Epithelial cell of proximal tubule (primary cell): ENCODE data around the gene SORCS2. TPM values are rescaled to one million over a fixed set of nuclear protein-coding genes. Genes with fewer than 3 reads are reported as not detected.
A peak's percentile ranks its signal among the peaks of the same experiment; 100 is the strongest.
"Not testable (repeated sequence)": the region's sequence is repeated elsewhere in the genome, so short reads cannot be mapped to it uniquely, and the experiment has no call there.

Source experiments
- DNase-seq: peaks from one replicate; pipeline ENCODE4 v3.0.0-alpha.2; 2011; ENCODE audit warnings: low read depth
- H3K4me3 ChIP-seq: 2 replicates; pipeline ENCODE4 v1.5.1; 2011; ENCODE audit warnings: low read depth, mild to moderate bottlenecking, low read length
- total RNA-seq: library from RNA; depleted of rRNA; stranded (reverse); fragments of >200 nt; gene quantifications from 2 replicates; pipeline ENCODE4 v1.2.3, GENCODE V29; 2015
- TF ChIP-seq, protein P1 (sequence below): conservative IDR thresholded peaks from 2 replicates; pipeline ENCODE4 v1.5.1; 2012; ENCODE audit warnings: low read depth, mild to moderate bottlenecking, low read length

Gene SORCS2
- total RNA-seq, 1 donor from 2014 or later = 0.29 TPM

DNA sequence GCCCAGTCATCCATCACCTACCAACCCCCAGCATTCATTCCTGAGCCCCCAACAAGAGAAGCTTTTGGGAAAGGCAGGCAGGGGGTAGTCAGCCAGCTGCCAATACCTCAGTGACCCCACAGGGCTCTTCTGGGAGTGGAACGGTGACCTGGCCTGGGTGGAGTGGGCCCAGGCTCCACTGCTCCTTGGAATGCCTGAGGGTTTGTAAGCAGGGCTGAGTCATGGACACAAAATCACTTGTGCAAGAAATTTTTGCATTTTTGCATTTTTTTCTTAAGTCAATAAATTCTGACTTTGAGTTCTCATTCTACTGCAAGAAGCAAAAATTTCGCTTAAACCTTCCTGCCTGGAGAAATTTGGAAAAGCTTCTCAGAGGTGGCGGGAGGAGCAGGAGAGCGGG is 18.5 kb downstream of the SORCS2 start:
- H3K4me3 ChIP-seq = no peak overlapping the region
- DNase-seq = peak; percentile 80
- TF ChIP-seq, protein P1, sequence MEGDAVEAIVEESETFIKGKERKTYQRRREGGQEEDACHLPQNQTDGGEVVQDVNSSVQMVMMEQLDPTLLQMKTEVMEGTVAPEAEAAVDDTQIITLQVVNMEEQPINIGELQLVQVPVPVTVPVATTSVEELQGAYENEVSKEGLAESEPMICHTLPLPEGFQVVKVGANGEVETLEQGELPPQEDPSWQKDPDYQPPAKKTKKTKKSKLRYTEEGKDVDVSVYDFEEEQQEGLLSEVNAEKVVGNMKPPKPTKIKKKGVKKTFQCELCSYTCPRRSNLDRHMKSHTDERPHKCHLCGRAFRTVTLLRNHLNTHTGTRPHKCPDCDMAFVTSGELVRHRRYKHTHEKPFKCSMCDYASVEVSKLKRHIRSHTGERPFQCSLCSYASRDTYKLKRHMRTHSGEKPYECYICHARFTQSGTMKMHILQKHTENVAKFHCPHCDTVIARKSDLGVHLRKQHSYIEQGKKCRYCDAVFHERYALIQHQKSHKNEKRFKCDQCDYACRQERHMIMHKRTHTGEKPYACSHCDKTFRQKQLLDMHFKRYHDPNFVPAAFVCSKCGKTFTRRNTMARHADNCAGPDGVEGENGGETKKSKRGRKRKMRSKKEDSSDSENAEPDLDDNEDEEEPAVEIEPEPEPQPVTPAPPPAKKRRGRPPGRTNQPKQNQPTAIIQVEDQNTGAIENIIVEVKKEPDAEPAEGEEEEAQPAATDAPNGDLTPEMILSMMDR = no peak

DNA sequence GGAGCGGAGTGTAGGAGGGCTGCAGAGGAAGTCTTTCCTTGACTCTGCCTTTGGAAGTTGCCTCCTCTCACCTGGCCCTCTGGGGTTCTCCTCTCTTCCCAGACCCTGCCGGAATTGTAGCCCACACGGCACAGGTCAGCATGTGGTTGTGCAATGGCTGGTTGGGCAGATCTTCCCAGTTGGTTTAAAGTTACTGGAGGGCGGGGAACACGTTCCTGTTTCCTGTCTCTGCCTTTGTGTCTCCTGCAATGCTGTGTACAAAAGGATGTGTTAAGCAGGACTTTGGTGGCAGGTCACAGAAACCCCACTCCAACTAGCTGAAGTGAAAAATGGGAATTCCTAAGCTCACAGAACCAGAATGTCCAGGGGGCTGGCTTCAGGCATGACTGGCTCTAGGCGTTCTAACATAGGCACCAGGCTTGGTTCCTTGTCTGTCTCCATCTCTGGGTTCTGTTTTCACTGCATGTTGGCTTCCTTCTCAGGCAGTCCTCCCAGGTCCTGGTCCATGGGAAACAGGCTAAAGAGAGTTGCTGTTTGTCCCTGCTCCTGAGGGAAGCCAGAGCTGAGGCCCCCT is 19.9 kb downstream of the SORCS2 start:
- H3K4me3 ChIP-seq = no peak overlapping the region
- DNase-seq = no peak
- TF ChIP-seq, protein P1 = no peak

DNA sequence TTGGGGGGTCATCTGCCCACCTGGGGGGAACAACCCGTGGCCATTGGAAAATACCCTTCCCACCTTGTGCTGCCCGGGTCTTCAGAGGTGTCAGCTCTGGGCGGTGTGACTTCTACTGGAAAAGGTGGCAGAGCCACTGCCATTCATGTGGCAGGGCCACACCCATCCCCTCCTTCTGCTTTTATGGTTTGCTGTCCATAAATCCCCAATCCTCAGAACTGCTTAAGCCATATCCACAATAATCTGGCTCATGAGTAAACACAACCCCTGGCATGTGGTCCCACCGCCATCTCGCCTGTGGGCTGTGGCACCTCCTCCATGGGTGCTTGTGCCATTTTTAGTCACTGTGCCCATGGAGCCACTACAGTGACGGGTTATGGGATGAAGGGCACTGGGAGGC is 20.6 kb downstream of the SORCS2 start:
- DNase-seq = no peak
- H3K4me3 ChIP-seq = no peak overlapping the region
- TF ChIP-seq, protein P1 = no peak

DNA sequence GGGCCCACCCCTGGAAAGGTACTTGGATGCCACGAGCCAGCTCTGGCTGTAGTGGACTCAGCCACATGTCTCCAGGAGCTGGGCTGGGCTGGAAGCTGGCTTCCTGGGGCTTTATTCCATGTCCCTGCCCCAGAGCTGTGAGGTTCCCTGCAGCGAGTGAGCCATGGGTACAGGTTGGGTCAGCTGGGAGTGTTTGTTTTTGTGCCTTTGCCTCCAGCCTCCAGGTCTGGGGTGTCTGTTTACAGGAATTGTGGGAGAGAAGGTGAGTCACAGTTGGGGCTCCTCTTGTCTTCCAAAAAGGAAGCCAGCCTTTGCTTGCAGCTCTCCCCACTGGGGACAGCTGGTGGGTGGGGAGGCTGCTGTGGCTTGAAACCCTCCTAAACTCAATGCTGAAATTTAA is 21.5 kb downstream of the SORCS2 start:
- H3K4me3 ChIP-seq = no peak overlapping the region
- no peak for DNase-seq
- TF ChIP-seq, protein P1 = no peak

DNA sequence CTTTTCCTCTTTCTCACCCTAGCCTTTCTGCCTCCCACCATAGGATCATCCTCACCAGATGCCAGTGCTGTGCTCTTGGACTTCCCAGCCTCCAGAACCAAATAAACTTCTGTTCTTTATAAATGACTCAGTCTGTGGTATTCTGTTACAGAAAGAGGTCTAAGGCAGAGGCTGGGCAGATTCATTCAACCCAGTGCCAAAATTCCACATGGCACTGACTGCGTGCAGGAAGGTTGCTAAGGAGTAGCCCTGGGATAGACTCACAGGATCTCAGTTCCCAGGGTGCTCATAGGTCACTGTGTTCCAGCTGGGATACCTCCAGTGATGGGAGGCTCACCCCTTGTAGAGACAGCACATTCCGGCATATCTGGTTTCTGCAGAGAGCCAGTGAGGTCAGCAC is 22.0 kb downstream of the SORCS2 start:
- DNase-seq = no peak
- TF ChIP-seq, protein P1 = no peak
- H3K4me3 ChIP-seq = no peak overlapping the region

DNA sequence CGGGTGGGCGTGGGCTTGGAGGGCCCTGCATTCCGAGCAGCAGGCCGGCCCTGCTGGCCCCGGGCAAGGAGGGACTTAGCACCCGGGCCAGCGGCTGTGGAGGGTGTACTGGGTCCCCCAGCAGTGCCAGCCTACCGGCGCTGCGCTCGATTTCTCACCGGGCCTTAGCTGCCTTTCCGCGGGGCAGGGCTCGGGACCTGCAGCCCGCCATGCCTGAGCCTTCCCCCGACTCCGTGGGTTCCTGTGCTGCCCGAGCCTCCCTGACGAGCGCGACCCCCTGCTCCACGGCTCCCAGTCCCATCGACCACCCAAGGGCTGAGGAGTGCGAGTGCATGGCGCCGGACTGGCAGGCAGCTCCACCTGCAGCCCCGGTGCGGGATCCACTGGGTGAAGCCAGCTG is 22.8 kb downstream of the SORCS2 start:
- not testable (repeated sequence) for DNase-seq, H3K4me3 ChIP-seq

DNA sequence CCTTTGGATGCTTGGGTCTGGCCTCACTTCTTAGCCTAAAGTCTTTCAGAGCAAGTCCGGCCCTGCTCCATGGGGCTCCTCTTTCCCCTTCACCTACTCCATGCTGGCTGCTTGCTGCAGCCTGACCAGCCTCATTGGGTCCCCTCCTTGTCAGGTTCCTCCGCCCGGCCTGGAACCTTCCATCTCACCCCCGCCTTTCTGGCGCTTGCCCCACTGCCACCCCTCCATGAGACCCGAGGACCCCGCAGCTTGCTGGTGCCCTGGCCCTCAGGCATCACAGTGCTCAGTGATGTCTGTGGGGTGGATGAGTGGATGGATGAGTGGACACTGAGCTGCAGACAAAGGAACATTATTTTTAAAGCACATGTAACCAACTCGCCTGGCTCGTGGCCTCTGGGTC is 24.7 kb downstream of the SORCS2 start:
- no peak for DNase-seq
- no peak overlapping the region for H3K4me3 ChIP-seq
- TF ChIP-seq, protein P1 = no peak
